ENCODE results near the gene NCK1.

GRCh38 chr3:136856665-136857064 is 5.3 kb upstream of the NCK1 start:
- TF ChIP-seq EP300 (IDR thresholded peaks at IDR 0.05) (no peak), CTCF (IDR thresholded peaks at IDR 0.05) (no peak), HMGXB4 (CRISPR knock-in tag; IDR thresholded peaks at IDR 0.05; ENCODE audit: borderline replicate concordance) (no peak), PHF8 (IDR thresholded peaks at IDR 0.05; ENCODE audit: borderline replicate concordance, low read depth) (no peak), CEBPB (IDR thresholded peaks at IDR 0.05) (no peak), FOSL2 (IDR thresholded peaks at IDR 0.05) (no peak), FOSL2 (CRISPR knock-in tag; IDR thresholded peaks at IDR 0.05) (no peak), POLR2A (IDR thresholded peaks at IDR 0.05; ENCODE audit: low read length) (no peak), MAZ (IDR thresholded peaks at IDR 0.05; ENCODE audit: borderline replicate concordance, low read depth, low read length) (no peak), RFX5 (IDR thresholded peaks at IDR 0.05) (no peak), NR3C1 (IDR thresholded peaks at IDR 0.05) (no peak), MYC (IDR thresholded peaks at IDR 0.05; ENCODE audit: borderline replicate concordance, low read length) (no peak)

Data from A549 (cell line).